NT2/D1 (cell line): Measurements from ENCODE around the gene PLXNA4.

Experiments used
- SUZ12 ChIP-seq: IDR thresholded peaks from 2 replicates; pipeline ENCODE4 v1.6.1; 2011; ENCODE audit not compliant: insufficient read length, insufficient read depth; ENCODE audit errors: extremely low read depth
- YY1 ChIP-seq: IDR thresholded peaks from 2 replicates; pipeline ENCODE4 v1.6.1; 2011; ENCODE audit not compliant: insufficient read length, insufficient read depth

DNA sequence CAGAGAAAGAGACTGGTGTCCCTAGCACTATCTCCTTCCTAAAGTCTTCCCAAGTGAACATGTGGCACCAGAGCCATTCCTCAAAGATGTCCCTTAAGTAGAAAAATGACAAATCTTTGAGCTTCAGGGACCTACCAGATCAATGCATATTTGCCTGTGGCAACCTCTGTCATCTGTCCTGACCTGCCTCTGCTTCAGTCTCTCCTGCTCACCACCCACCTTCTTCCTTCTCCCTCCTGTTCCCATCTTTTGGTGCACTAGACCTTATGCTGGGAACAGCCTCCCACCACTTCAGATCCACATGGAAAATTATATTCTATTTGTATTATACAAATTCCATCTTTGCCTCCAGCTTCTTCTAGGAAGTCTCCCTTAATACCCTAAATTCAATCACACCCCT is 386.4 kb downstream of the PLXNA4 start:
- TF ChIP-seq YY1 (no peak), SUZ12 (no peak)
